Measurements from ENCODE around the gene FGB.

Gene FGB

DNA sequence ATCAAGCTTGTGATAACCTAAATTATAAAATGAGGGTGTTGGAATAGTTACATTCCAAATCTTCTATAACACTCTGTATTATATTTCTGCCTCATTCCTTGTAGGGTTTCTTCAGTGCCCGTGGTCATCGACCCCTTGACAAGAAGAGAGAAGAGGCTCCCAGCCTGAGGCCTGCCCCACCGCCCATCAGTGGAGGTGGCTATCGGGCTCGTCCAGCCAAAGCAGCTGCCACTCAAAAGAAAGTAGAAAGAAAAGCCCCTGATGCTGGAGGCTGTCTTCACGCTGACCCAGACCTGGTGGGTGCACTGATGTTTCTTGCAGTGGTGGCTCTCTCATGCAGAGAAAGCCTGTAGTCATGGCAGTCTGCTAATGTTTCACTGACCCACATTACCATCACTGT lies 2.9 kb downstream of the FGB start:
- DNase-seq (ENCODE audit: low read depth), result no peak
- no peak overlapping the region for H3K4me3 ChIP-seq (ENCODE audit: low read depth, low read length)
- TF ChIP-seq, protein P1, sequence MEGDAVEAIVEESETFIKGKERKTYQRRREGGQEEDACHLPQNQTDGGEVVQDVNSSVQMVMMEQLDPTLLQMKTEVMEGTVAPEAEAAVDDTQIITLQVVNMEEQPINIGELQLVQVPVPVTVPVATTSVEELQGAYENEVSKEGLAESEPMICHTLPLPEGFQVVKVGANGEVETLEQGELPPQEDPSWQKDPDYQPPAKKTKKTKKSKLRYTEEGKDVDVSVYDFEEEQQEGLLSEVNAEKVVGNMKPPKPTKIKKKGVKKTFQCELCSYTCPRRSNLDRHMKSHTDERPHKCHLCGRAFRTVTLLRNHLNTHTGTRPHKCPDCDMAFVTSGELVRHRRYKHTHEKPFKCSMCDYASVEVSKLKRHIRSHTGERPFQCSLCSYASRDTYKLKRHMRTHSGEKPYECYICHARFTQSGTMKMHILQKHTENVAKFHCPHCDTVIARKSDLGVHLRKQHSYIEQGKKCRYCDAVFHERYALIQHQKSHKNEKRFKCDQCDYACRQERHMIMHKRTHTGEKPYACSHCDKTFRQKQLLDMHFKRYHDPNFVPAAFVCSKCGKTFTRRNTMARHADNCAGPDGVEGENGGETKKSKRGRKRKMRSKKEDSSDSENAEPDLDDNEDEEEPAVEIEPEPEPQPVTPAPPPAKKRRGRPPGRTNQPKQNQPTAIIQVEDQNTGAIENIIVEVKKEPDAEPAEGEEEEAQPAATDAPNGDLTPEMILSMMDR (IDR thresholded peaks at IDR 0.05; ENCODE audit: insufficient read depth, low read depth, low read length, missing control alignments), result no peak

DNA sequence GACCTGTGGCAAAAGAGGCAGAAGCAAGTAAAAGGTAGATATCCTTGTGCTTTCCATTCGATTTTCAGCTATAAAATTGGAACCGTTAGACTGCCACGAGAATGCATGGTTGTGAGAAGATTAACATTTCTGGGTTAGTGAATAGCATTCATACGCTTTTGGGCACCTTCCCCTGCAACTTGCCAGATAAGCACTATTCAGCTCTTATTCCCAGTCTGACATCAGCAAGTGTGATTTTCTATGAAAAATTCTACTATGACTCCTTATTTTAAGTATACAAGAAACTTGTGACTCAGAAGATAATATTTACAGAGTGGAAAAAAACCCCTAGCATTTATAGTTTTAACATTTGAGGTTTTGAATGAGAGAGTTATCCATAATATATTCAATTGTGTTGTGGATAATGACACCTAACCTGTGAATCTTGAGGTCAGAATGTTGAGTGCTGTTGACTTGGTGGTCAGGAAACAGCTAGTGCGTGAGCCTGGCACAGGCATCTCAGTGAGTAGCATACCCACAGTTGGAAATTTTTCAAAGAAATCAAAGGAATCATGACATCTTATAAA lies 3.9 kb downstream of the FGB start:
- H3K4me3 ChIP-seq (ENCODE audit: low read depth, low read length), result no peak overlapping the region
- TF ChIP-seq, protein P1 (IDR thresholded peaks at IDR 0.05; ENCODE audit: insufficient read depth, low read depth, low read length, missing control alignments), result no peak
- DNase-seq (ENCODE audit: low read depth), result no peak

DNA sequence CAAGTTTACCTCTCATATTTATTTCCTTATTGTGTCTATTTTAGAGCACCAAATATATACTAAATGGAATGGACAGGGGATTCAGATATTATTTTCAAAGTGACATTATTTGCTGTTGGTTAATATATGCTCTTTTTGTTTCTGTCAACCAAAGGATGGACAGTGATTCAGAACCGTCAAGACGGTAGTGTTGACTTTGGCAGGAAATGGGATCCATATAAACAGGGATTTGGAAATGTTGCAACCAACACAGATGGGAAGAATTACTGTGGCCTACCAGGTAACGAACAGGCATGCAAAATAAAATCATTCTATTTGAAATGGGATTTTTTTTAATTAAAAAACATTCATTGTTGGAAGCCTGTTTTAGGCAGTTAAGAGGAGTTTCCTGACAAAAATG lies 6.2 kb downstream of the FGB start:
- no peak overlapping the region for H3K4me3 ChIP-seq (ENCODE audit: low read depth, low read length)
- TF ChIP-seq, protein P1 (IDR thresholded peaks at IDR 0.05; ENCODE audit: insufficient read depth, low read depth, low read length, missing control alignments), result no peak
- no peak for DNase-seq (ENCODE audit: low read depth)

DNA sequence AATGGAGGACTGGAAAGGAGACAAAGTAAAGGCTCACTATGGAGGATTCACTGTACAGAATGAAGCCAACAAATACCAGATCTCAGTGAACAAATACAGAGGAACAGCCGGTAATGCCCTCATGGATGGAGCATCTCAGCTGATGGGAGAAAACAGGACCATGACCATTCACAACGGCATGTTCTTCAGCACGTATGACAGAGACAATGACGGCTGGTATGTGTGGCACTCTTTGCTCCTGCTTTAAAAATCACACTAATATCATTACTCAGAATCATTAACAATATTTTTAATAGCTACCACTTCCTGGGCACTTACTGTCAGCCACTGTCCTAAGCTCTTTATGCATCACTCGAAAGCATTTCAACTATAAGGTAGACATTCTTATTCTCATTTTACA lies 6.8 kb downstream of the FGB start:
- no peak overlapping the region for H3K4me3 ChIP-seq (ENCODE audit: low read depth, low read length)
- no peak for DNase-seq (ENCODE audit: low read depth)
- TF ChIP-seq, protein P1 (IDR thresholded peaks at IDR 0.05; ENCODE audit: insufficient read depth, low read depth, low read length, missing control alignments), result no peak

DNA sequence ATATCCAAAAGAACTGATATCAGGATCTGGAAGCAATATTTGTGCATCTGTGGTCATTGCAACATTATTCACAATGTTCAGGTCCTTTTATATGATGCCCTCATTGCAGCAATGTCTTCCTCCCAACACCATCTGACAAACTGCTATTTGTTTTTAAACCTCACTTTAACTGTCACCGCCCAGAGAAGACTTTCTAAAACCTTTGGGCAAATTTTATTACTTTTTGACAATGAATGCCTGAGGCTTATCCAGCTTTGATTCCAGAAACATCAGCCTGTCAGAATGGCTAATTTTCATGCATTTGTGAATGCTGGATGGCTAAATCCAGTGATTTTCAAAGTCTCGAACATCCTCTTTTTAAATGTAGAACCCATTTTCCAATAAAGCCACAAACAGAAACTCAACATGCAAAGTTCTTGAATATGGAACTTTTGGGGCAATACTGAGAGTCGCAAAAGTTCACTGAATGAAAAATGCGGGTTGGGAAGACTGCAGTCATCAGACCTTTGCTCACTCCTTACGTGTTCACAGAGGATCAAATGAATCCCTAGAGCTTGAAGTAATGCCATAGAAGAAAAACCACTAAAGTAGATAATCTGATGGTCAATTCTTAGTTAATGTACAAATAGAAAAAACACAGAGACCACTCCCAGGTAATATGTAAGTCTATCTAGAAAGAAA lies 10.5 kb downstream of the FGB start:
- no peak for DNase-seq (ENCODE audit: low read depth)
- H3K4me3 ChIP-seq (ENCODE audit: low read depth, low read length), result no peak overlapping the region
- TF ChIP-seq, protein P1 (IDR thresholded peaks at IDR 0.05; ENCODE audit: insufficient read depth, low read depth, low read length, missing control alignments), result no peak

DNA sequence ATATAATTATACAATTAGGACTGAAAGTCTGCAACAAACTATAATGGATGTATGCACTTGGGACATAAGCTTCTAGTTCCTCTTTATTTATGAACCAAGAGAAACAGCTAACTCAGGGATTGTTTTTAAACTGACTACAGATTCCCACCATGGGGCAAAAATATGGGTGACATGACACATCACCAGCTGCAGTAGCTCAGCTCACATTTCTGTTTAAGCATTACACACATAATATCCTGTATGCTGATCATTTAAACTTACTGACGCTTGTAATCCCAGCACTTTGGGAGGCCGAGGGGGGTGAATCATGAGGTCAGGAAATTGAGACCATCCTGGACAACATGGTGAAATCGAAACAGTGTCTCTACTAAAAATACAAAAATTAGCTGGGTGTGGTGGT lies 11.5 kb downstream of the FGB start:
- TF ChIP-seq, protein P1 (IDR thresholded peaks at IDR 0.05; ENCODE audit: insufficient read depth, low read depth, low read length, missing control alignments), result no peak
- H3K4me3 ChIP-seq (ENCODE audit: low read depth, low read length), result no peak overlapping the region
- no peak for DNase-seq (ENCODE audit: low read depth)

DNA sequence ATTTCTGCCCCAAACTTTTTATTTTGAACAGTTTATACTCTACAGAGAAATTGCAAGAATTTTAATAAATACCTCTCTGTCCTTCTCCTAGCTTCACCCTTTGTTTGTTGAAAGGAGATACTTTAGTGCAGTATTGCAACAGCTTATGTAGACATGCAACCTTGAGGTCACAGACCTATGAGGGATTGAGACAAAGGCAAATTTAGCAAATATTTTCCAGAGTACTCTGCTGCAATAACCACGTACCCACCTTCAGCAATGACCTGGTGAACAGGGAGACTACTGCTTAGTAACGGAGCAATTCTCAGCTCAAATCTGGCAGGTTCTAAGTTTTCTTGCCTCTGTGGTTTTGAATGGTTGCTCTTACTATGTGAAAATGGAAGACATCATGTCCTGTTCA lies 14.5 kb downstream of the FGB start:
- no peak overlapping the region for H3K4me3 ChIP-seq (ENCODE audit: low read depth, low read length)
- TF ChIP-seq, protein P1 (IDR thresholded peaks at IDR 0.05; ENCODE audit: insufficient read depth, low read depth, low read length, missing control alignments), result no peak
- no peak for DNase-seq (ENCODE audit: low read depth)

All from GM12865 (cell line).